Measurements from ENCODE around the gene PLXNB1.

The PLXNB1 gene

GRCh38 chr3:48428572-48429316, 1.1 kb downstream of the PLXNB1 start:
- H3K4me1 ChIP-seq, result peaks cover 40% of the 10 kb centered on the region
- H3K27me3 ChIP-seq (ENCODE audit: control insufficient read depth, insufficient read depth, low read length), result no peaks in the 10 kb centered on the region
- no peaks in the 10 kb centered on the region for H3K9me3 ChIP-seq (ENCODE audit: control insufficient read depth, low read length)
- no peak overlapping the region for H3K9ac ChIP-seq
- peak overlapping the region; percentile 79 for H3K4me2 ChIP-seq (ENCODE audit: low read length)
- no peak for TF ChIP-seq CTCF (IDR thresholded peaks at IDR 0.05)
- H3K4me3 ChIP-seq (ENCODE audit: low read depth, low read length), result peak overlapping the region; percentile 65
- no peaks in the 10 kb centered on the region for H3K36me3 ChIP-seq (ENCODE audit: control insufficient read depth, insufficient read depth, low read length)
- H2AFZ ChIP-seq, result peak overlapping the region; percentile 75
- H3K79me2 ChIP-seq, result no peaks in the 10 kb centered on the region
- no peak overlapping the region for H3K27ac ChIP-seq

GRCh38 chr3:48428088-48428571, 1.8 kb downstream of the PLXNB1 start:
- Histone ChIP-seq H3K27me3 (ENCODE audit: control insufficient read depth, insufficient read depth, low read length) (no peaks in the 10 kb centered on the region), H3K4me3 (ENCODE audit: low read depth, low read length) (no peak overlapping the region), H3K27ac (no peak overlapping the region), H3K9me3 (ENCODE audit: control insufficient read depth, low read length) (no peaks in the 10 kb centered on the region), H3K36me3 (ENCODE audit: control insufficient read depth, insufficient read depth, low read length) (no peaks in the 10 kb centered on the region), H3K4me2 (ENCODE audit: low read length) (peak overlapping the region; percentile 79), H3K9ac (no peak overlapping the region), H2AFZ (peak overlapping the region; percentile 75), H3K79me2 (no peaks in the 10 kb centered on the region), H3K4me1 (peaks cover 40% of the 10 kb centered on the region)
- TF ChIP-seq CTCF (IDR thresholded peaks at IDR 0.05), result no peak

- Histone ChIP-seq H3K27ac (peak overlapping the region; percentile 20), H3K4me1 (peaks cover 40% of the 10 kb centered on the region), H3K4me2 (ENCODE audit: low read length) (no peak overlapping the region), H3K36me3 (ENCODE audit: control insufficient read depth, insufficient read depth, low read length) (no peaks in the 10 kb centered on the region), H3K9me3 (ENCODE audit: control insufficient read depth, low read length) (no peaks in the 10 kb centered on the region), H2AFZ (no peak overlapping the region), H3K27me3 (ENCODE audit: control insufficient read depth, insufficient read depth, low read length) (no peaks in the 10 kb centered on the region), H3K79me2 (no peaks in the 10 kb centered on the region), H3K9ac (no peak overlapping the region), H3K4me3 (ENCODE audit: low read depth, low read length) (no peak overlapping the region)
- TF ChIP-seq CTCF (IDR thresholded peaks at IDR 0.05), result no peak
These were observed 2.3 kb downstream of the PLXNB1 start for GRCh38 chr3:48427630-48427962.

- H2AFZ ChIP-seq, result peak overlapping the region; percentile 15
- H3K27me3 ChIP-seq (ENCODE audit: control insufficient read depth, insufficient read depth, low read length), result no peaks in the 10 kb centered on the region
- H3K9me3 ChIP-seq (ENCODE audit: control insufficient read depth, low read length), result no peaks in the 10 kb centered on the region
- H3K27ac ChIP-seq, result peak overlapping the region; percentile 20
- H3K4me3 ChIP-seq (ENCODE audit: low read depth, low read length), result no peak overlapping the region
- no peaks in the 10 kb centered on the region for H3K79me2 ChIP-seq
- no peak for TF ChIP-seq CTCF (IDR thresholded peaks at IDR 0.05)
- no peak overlapping the region for H3K4me2 ChIP-seq (ENCODE audit: low read length)
- no peak overlapping the region for H3K9ac ChIP-seq
- peaks cover 40% of the 10 kb centered on the region for H3K4me1 ChIP-seq
- H3K36me3 ChIP-seq (ENCODE audit: control insufficient read depth, insufficient read depth, low read length), result no peaks in the 10 kb centered on the region
These were observed 2.8 kb downstream of the PLXNB1 start for GRCh38 chr3:48426944-48427629.

Measured in parathyroid adenoma (tissue), 2 donors.